ENCODE measurements around the gene THOC6.
A peak's percentile ranks its signal among the peaks of the same experiment; 100 is the strongest.
"Not testable (repeated sequence)": the region's sequence is repeated elsewhere in the genome, so short reads cannot be mapped to it uniquely, and the experiment has no call there.

THOC6 gene

DNA sequence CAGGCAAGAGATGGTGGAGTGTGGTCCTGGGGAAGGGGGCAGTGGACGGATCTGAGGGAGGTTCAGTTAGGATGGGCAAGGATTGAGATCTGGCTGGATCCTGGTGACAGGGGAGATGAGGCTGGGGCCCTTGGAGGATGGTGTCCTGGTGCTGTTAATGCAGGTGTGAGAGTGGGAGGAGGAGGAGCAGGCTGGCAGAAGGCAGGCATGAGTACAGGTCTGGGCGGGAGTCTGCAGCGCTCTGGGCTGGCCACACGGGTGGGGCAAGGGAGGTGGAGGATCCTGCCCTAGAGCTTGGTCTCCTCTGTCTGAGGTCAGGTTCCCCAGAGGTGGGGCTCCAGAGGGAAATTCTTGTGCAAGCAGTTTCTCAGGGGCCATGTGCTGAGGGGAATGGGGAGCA, 48.3 kb downstream of the THOC6 start:
- not testable (repeated sequence) for DNase-seq (ENCODE audit: low read depth in 3 of 3)

DNA sequence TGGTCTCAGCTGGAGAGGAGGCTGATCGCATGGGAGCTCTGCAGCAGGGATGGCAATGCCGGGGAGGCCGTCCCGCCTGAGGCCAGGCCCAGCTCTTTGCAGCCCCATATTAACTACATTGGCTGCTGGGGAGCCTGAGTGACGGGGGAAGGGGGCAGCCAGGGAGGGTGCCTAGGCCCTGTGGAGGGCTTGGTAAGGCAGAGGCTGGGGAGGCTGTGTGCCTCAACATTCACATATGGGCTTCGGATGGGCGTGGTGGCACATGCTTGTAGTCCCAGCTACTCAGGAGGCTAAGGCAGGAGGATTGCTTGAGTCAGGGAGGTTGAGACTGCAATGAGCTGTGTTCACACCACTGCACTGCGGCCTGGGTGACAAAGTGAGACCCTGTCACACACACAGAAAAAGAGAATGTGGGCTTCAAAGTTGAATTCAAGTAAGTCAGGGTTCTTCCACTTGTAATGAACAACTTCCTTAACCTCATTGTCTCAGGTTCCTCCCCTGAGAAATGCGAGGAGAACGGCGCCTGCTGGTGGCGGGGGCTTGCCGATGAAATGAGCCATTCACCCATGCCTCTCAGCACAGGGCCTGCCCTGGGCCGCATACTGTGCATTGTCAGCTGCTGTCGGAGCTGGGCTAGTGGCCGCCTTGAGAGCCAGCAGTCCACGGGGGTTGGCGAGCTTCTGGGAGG, 48.9 kb downstream of the THOC6 start:
- not testable (repeated sequence) for DNase-seq (ENCODE audit: low read depth in 3 of 3)

DNA sequence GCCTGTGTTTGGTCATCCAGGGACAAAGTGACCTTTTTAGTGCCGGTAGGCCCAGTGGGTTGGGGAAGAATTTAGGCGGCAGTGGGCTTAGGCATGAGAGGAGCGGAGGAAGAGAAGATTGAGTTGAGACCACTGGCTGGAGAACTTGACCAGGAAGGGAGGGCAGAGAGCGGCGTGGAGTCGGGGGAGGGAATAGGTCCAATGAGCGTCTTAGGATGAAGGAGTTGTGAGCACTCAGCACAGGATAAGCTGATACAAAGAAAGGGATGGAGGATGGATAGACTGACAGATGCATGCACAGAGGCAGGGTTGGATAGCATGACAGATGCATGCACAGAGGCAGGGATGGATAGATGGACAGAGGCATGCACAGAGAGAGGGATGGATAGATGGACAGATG, 49.6 kb downstream of the THOC6 start:
- DNase-seq (ENCODE audit: low read depth in 3 of 3) = no peak

GRCh38 chr16:3074860-3075522, 51.2 kb downstream of the THOC6 start:
- DNase-seq (ENCODE audit: low read depth in 3 of 3) = peak in 2 of 3 donors; percentile 71 to 78

DNA sequence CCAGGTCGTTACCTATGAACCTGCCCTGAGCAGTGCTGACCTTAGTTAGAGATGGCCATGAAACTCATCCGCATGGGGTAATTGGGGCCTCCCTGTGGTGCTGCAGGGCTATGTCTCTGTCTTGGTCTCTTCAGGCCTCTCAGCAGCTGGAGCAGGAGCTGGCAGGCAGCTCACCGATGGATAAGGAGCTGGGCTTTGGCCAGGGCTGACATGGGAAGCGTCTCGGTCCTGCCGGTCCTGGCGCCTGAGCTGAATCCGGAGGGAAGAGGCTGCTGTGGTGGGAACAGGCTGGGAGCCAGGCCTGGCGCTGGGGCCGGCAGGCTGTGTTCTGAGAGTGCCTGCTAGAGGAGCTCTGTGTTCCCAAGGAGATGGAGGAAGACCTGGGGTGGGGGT, 51.7 kb downstream of the THOC6 start:
- DNase-seq (ENCODE audit: low read depth in 3 of 3) = no peak

- not testable (repeated sequence) for DNase-seq (ENCODE audit: low read depth in 3 of 3)
Observed at GRCh38 chr16:3075946-3076345, 52.1 kb downstream of the THOC6 start.

GRCh38 chr16:3076577-3076976, 52.7 kb downstream of the THOC6 start:
- no peak for DNase-seq (ENCODE audit: low read depth in 3 of 3)
